KMS-11 (cell line): ENCODE data around the gene HUS1B.

Experiments
- H2AFZ ChIP-seq: fragments of 200-600 bp; sonication (generic); 2 replicates; pipeline ENCODE4 v1.6.1; 2016; ENCODE audit warnings: antibody characterized with exemption, mixed run types, low read depth
- H3K27ac ChIP-seq: fragments of 200-600 bp; sonication (generic); 2 replicates; pipeline ENCODE4 v1.6.1; 2016; ENCODE audit warnings: mild to moderate bottlenecking, mixed run types
- H3K27me3 ChIP-seq: fragments of 200-600 bp; sonication (generic); 2 replicates; pipeline ENCODE4 v1.6.1; 2017; ENCODE audit warnings: mild to moderate bottlenecking, low read depth, mixed run types, moderate library complexity; ENCODE audit not compliant: insufficient read depth
- H3K36me3 ChIP-seq: fragments of 200-600 bp; sonication (generic); 2 replicates; pipeline ENCODE4 v1.6.1; 2017; ENCODE audit warnings: mild to moderate bottlenecking, mixed run types; ENCODE audit not compliant: insufficient read depth
- H3K4me1 ChIP-seq: fragments of 200-600 bp; sonication (generic); 2 replicates; pipeline ENCODE4 v1.6.1; 2016; ENCODE audit warnings: mild to moderate bottlenecking, low read depth, mixed run types; ENCODE audit not compliant: poor library complexity, severe bottlenecking
- H3K4me2 ChIP-seq: fragments of 200-600 bp; sonication (generic); 2 replicates; pipeline ENCODE4 v1.7.0; 2016; ENCODE audit warnings: mild to moderate bottlenecking, mixed run types
- H3K4me3 ChIP-seq: fragments of 200-600 bp; sonication (generic); IDR thresholded peaks from 2 replicates; pipeline ENCODE4 v1.6.1; 2017; ENCODE audit warnings: low read depth, low read length, mixed read lengths; ENCODE audit not compliant: insufficient read depth
- H3K79me2 ChIP-seq: fragments of 200-600 bp; sonication (generic); 2 replicates; pipeline ENCODE4 v1.6.1; 2016; ENCODE audit warnings: low read depth, mixed run types; ENCODE audit not compliant: insufficient read depth
- H3K9ac ChIP-seq: fragments of 200-600 bp; sonication (generic); 2 replicates; pipeline ENCODE4 v1.6.1; 2016; ENCODE audit warnings: mild to moderate bottlenecking, mixed run types
- H4K20me1 ChIP-seq: fragments of 200-600 bp; sonication (generic); 2 replicates; pipeline ENCODE4 v1.6.1; 2016; ENCODE audit warnings: mild to moderate bottlenecking, mixed run types; ENCODE audit not compliant: insufficient read depth
- TF ChIP-seq, protein P1 (sequence below): fragments of 200-600 bp; sonication (generic); conservative IDR thresholded peaks from 2 replicates; pipeline ENCODE4 v1.6.1; 2017; ENCODE audit warnings: low read depth, mild to moderate bottlenecking, antibody characterized with exemption, low read length, moderate library complexity, mixed read lengths

HUS1B gene

DNA sequence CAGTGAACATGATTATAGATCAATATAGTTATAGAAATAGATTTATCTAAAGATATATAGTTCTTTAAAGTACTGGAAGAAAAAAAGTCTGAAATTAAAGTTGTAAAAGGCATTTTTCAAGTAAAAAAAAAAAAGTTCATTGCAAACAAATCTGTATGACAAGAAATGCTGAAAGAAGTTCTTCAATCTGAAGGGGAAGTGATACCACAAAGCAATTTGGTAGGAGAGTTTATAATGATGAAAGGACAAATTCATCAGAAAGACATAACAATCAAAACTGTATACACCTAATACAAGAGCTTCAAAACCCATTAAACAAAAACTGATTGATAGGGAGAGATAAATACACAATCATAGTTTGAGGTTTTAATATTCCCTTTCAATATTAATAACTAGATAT, 14.1 kb downstream of the HUS1B start:
- TF ChIP-seq, protein P1, sequence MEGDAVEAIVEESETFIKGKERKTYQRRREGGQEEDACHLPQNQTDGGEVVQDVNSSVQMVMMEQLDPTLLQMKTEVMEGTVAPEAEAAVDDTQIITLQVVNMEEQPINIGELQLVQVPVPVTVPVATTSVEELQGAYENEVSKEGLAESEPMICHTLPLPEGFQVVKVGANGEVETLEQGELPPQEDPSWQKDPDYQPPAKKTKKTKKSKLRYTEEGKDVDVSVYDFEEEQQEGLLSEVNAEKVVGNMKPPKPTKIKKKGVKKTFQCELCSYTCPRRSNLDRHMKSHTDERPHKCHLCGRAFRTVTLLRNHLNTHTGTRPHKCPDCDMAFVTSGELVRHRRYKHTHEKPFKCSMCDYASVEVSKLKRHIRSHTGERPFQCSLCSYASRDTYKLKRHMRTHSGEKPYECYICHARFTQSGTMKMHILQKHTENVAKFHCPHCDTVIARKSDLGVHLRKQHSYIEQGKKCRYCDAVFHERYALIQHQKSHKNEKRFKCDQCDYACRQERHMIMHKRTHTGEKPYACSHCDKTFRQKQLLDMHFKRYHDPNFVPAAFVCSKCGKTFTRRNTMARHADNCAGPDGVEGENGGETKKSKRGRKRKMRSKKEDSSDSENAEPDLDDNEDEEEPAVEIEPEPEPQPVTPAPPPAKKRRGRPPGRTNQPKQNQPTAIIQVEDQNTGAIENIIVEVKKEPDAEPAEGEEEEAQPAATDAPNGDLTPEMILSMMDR: no peak
- Histone ChIP-seq H3K36me3 (no peaks in the 10 kb centered on the region), H3K4me3 (no peak overlapping the region), H3K9ac (no peak overlapping the region), H4K20me1 (no peaks in the 10 kb centered on the region), H3K4me2 (no peak overlapping the region), H3K27me3 (no peaks in the 10 kb centered on the region), H3K79me2 (no peaks in the 10 kb centered on the region), H3K27ac (no peak overlapping the region), H2AFZ (no peak overlapping the region), H3K4me1 (no peaks in the 10 kb centered on the region)

DNA sequence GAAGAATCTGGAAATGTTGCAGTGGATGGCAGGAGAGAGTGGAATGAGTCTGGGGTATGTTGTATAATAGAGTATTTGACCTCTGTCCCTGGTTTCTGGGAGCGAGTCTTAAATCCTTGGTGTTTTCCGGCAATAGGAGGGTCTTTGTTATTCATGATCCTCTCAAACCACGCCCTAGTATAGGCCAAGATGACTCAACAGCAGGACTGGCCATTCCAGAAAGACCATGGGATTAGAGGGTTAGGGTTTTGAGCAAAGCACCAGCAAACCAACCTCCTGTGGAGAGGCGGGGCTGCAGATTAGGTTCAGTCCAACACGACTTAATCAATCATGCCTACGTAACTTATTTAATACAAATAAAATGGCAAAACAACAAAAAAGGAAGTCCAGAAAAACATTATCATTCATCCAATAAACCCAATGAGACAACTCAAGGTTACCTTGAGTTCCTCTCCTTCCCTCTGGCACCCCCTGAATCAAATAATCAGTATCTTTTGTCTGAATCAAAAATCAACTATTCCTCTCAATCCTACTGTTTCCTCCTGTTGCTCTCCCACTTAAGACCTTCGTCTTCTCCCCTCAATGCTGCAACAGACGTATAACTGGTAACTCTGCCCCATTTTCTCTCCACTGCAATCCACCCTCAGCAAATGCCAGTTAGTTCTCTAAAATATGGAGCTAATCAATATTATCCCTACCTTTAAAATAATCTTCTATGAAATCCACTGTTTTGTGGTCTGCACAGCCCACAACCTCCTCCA, 15.5 kb downstream of the HUS1B start:
- Histone ChIP-seq H3K4me1 (no peaks in the 10 kb centered on the region), H3K79me2 (no peaks in the 10 kb centered on the region)
- TF ChIP-seq, protein P1: no peak

DNA sequence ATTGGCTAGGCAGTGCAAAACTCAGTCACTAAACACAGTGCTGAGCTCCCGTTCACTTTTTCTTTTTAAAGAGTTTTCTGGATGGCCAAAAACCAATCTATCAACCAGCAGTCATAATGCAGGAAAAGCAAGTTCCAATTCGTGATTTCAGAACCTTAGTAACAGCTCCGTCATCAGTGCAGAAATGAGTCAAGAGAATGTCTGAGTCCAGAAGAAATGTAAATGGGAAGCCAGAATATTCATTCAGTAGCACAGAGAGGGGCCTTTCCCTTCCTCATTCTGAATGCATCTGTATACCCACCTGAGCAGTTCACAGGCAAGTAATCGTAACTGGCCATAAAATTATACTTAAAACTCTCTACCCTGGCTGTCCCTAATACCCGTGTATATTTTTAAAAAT, 20.4 kb downstream of the HUS1B start:
- Histone ChIP-seq H4K20me1 (no peaks in the 10 kb centered on the region), H3K4me3 (no peak overlapping the region), H2AFZ (no peak overlapping the region), H3K36me3 (no peaks in the 10 kb centered on the region), H3K4me1 (no peaks in the 10 kb centered on the region), H3K27me3 (no peaks in the 10 kb centered on the region), H3K27ac (no peak overlapping the region), H3K4me2 (no peak overlapping the region), H3K79me2 (no peaks in the 10 kb centered on the region), H3K9ac (no peak overlapping the region)
- TF ChIP-seq, protein P1: no peak

More for the DNA sequence above, 15.5 kb downstream of the HUS1B start:
- Histone ChIP-seq H4K20me1 (no peaks in the 10 kb centered on the region), H2AFZ (no peak overlapping the region), H3K9ac (no peak overlapping the region), H3K27me3 (no peaks in the 10 kb centered on the region), H3K27ac (no peak overlapping the region), H3K4me2 (no peak overlapping the region), H3K4me3 (no peak overlapping the region), H3K36me3 (no peaks in the 10 kb centered on the region)

DNA sequence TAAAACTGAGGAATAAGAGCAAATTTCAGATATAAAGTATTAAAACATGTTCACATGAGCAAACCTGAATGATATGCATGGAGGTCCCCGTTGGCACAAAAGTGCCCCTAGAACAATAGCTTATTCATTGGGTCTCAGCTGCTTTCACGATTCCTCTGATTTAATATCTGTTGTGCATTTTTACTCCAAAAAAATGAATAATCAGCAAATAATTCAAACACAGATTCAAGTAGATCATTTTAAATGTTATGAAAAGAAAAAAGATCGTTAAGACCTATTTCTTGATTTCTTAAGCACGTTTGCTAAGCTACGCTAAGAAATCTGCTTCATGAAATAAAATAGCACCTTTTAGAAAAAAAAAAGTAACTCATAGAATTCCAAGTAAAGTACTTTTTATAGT, 21.7 kb downstream of the HUS1B start:
- Histone ChIP-seq H3K27ac (no peak overlapping the region), H2AFZ (no peak overlapping the region), H3K4me2 (no peak overlapping the region), H3K4me1 (no peaks in the 10 kb centered on the region), H3K27me3 (no peaks in the 10 kb centered on the region), H3K36me3 (no peaks in the 10 kb centered on the region), H3K4me3 (no peak overlapping the region), H3K9ac (no peak overlapping the region), H3K79me2 (no peaks in the 10 kb centered on the region), H4K20me1 (no peaks in the 10 kb centered on the region)
- TF ChIP-seq, protein P1: no peak
